Muscle layer of colon (tissue), 2 donors: Measurements from ENCODE around the gene LGR6.
"Not testable (repeated sequence)": the region's sequence is repeated elsewhere in the genome, so short reads cannot be mapped to it uniquely, and the experiment has no call there.

Experiments used
- H3K27ac ChIP-seq: one replicate; pipeline ENCODE4 v1.7.0; 2013; ENCODE audit warnings: low read depth, mild to moderate bottlenecking, low read length, moderate library complexity
- H3K27me3 ChIP-seq, 2 donors: one replicate each; pipeline ENCODE4 v1.7.0; 2013; ENCODE audit warnings: low read length in 2 of 2, mild to moderate bottlenecking in 2 of 2; ENCODE audit not compliant: insufficient read depth in 2 of 2, control insufficient read depth in 1 of 2
- H3K36me3 ChIP-seq: one replicate; pipeline ENCODE4 v1.7.0; 2013; ENCODE audit warnings: mild to moderate bottlenecking, low read length; ENCODE audit not compliant: insufficient read depth
- H3K4me1 ChIP-seq: one replicate; pipeline ENCODE4 v1.7.0; 2013; ENCODE audit warnings: mild to moderate bottlenecking, low read length; ENCODE audit not compliant: insufficient read depth
- H3K4me3 ChIP-seq, 2 donors: one replicate each; pipeline ENCODE4 v1.7.0; 2013; ENCODE audit warnings: low read length in 2 of 2, low read depth in 1 of 2, mild to moderate bottlenecking in 1 of 2, moderate library complexity in 1 of 2
- H3K9ac ChIP-seq: one replicate; pipeline ENCODE4 v1.7.0; 2013; ENCODE audit warnings: low read length
- H3K9me3 ChIP-seq: one replicate; pipeline ENCODE4 v1.7.0; 2013; ENCODE audit warnings: mild to moderate bottlenecking, low read length
- donor health status: abdominal sarcoma.
- donor health status: Adenocarcinoma of cecum.

The LGR6 gene

DNA sequence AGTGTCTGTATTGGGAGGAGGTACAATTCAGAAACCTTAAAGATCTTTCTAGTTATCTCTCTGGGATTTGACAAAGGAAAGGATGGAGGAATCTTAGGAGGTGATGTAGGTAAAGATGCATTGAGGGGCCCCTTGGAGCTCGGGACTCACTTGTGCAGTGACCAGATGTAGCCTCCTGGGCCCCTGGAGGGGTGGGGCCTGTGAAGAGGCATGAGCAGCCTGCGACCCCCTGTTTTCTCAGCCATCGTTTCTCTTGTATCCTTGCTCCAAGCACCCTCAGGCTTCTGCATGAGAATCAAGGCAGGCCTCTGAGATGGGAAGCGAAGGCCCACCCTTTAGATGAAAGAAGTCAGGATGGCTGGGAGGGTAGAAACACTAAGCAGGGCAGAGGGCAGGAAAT lies 39.6 kb downstream of the LGR6 start:
- no peak overlapping the region for H3K27ac ChIP-seq
- peaks cover 5 to 18% of the 10 kb centered on the region in 2 donors for H3K27me3 ChIP-seq
- no peaks in the 10 kb centered on the region for H3K9me3 ChIP-seq
- no peak overlapping the region for H3K9ac ChIP-seq
- no peaks in the 10 kb centered on the region for H3K4me1 ChIP-seq
- H3K4me3 ChIP-seq: no peak overlapping the region
- H3K36me3 ChIP-seq: no peaks in the 10 kb centered on the region

- no peak overlapping the region for H3K9ac ChIP-seq
- H3K4me1 ChIP-seq: no peaks in the 10 kb centered on the region
- H3K4me3 ChIP-seq: no peak overlapping the region
- no peak overlapping the region for H3K27ac ChIP-seq
- H3K36me3 ChIP-seq: no peaks in the 10 kb centered on the region
- no peaks in the 10 kb centered on the region for H3K9me3 ChIP-seq
- H3K27me3 ChIP-seq: peaks cover 5 to 18% of the 10 kb centered on the region in 2 donors
Observed at GRCh38 chr1:202233804-202234203, 40.2 kb downstream of the LGR6 start.

DNA sequence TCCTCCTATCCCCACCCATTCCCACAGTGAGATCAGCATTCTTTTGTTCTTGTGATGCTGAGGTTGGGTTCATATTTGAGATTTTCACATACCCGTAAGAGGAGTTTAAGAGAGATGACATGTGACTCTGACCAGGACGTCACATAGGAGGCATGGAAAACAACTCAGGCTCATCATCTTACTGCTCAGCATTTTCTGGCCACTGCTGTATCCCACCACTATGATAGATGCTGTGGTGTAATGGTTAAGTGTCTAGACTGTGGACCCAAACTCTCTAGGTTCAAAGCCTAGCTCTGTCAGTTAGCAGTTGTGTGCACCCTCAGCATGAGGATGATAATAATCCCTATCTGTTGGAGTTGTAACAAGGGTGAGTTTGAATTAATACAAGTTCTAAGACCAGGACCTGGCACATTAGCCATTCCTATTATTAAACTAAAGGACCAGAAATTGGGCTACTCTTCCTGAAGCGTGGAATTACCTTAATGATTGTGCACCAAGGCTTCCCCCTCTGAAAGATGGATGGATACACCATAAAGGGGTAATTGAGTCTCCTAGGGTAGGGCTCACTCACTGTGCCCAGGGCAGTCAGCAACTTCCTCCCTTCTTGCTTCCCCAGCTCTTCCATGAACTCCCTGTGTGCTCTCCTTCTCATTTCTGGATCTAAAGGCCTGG lies 40.9 kb downstream of the LGR6 start:
- Histone ChIP-seq H3K9ac (no peak overlapping the region), H3K9me3 (no peaks in the 10 kb centered on the region), H3K36me3 (no peaks in the 10 kb centered on the region), H3K27me3 (peaks cover 5 to 18% of the 10 kb centered on the region in 2 donors), H3K27ac (no peak overlapping the region), H3K4me1 (no peaks in the 10 kb centered on the region), H3K4me3 (no peak overlapping the region)

DNA sequence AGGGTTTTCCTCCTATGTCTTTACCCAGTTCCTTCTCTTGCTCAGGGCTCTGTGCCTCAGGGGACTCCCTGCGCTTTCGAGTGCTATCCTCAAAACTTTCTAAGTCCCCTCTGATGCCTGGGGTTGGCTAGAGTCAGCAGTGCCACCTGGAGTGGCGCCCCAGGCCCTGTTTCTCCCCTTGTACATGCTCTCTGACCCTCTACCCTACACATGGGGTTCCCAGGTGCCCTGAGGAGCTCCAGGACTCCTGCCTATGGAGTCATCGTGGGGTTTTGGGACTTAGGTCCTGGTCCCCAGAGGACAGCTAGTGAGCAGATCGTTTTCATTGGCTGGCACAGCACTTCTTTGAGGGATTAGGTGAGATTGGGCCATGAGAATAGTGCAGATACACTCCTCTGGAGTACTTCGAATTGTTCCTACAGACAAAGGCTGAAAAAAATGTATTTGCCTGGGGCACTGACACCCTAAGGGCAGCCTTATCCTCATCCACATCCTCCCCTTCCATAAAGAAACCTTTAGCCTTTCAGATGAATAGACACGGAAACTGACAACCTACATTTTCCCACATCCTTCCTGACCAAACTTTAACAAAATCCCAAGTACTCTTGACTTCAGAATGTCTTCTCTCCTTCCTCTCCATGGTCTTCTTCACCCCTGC lies 41.5 kb downstream of the LGR6 start:
- Histone ChIP-seq H3K4me1 (no peaks in the 10 kb centered on the region), H3K4me3 (no peak overlapping the region), H3K27ac (no peak overlapping the region), H3K9me3 (no peaks in the 10 kb centered on the region), H3K36me3 (no peaks in the 10 kb centered on the region), H3K27me3 (peaks cover 5 to 18% of the 10 kb centered on the region in 2 donors), H3K9ac (no peak overlapping the region)

- no peak overlapping the region for H3K4me3 ChIP-seq
- no peaks in the 10 kb centered on the region for H3K36me3 ChIP-seq
- H3K27me3 ChIP-seq: peaks cover 5 to 18% of the 10 kb centered on the region in 2 donors
- H3K4me1 ChIP-seq: no peaks in the 10 kb centered on the region
- H3K27ac ChIP-seq: no peak overlapping the region
- H3K9me3 ChIP-seq: no peaks in the 10 kb centered on the region
- H3K9ac ChIP-seq: no peak overlapping the region
Observed at GRCh38 chr1:202235856-202236837, 42.5 kb downstream of the LGR6 start.

DNA sequence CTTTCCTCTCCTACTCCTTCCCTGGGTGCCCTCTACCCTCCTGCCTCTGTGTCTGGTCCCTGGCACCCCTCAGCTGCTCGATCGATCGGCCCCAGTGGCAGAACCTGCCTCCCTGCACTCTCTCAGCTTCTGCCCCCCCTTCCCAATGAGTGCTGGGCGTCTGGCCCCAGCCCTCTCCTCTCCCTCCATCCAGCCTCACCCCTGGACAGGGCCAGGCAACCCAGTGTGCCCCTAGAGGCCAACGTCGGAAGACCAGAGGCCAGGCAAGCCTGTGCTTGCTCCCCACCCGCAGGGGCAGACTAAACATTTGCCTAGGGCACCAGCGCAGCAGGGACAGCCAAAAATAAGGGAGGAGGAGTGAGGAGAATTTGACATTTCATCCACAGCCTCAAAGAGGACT lies 43.5 kb downstream of the LGR6 start:
- H3K27me3 ChIP-seq: peaks cover 5 to 18% of the 10 kb centered on the region in 2 donors
- H3K4me3 ChIP-seq: no peak overlapping the region
- no peaks in the 10 kb centered on the region for H3K36me3 ChIP-seq
- H3K9me3 ChIP-seq: no peaks in the 10 kb centered on the region
- H3K4me1 ChIP-seq: no peaks in the 10 kb centered on the region
- no peak overlapping the region for H3K27ac ChIP-seq
- H3K9ac ChIP-seq: no peak overlapping the region

GRCh38 chr1:202238914-202239313 lies 45.3 kb downstream of the LGR6 start:
- peaks cover 5 to 18% of the 10 kb centered on the region in 2 donors for H3K27me3 ChIP-seq
- no peak overlapping the region for H3K4me3 ChIP-seq
- no peak overlapping the region for H3K27ac ChIP-seq
- H3K36me3 ChIP-seq: no peaks in the 10 kb centered on the region
- no peak overlapping the region for H3K9ac ChIP-seq
- H3K9me3 ChIP-seq: no peaks in the 10 kb centered on the region
- H3K4me1 ChIP-seq: no peaks in the 10 kb centered on the region

DNA sequence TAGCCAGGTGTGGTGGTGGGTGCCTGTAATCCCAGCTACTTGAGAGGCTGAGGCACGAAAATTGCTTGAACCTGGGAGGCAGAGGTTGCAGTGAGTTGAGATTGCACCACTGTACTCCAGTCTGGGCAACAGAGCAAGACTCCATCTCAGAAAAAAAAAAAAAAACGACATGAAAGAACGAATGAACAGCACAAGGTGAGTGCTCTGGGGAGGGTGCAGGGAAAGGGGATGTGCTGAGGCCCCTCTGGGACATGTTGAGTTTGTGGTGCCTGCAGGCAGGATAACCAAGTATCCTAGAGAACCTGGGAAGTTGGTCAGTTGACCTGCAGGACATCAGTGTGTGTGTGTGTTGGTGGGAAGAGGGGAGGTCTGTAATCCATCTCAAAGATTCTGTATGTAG lies 46.6 kb downstream of the LGR6 start:
- not testable (repeated sequence) for H3K36me3 ChIP-seq, H3K4me1 ChIP-seq, H3K27ac ChIP-seq, H3K9ac ChIP-seq, H3K4me3 ChIP-seq, H3K9me3 ChIP-seq
- H3K27me3 ChIP-seq: peaks cover 5 to 18% of the 10 kb centered on the region in 2 donors

DNA sequence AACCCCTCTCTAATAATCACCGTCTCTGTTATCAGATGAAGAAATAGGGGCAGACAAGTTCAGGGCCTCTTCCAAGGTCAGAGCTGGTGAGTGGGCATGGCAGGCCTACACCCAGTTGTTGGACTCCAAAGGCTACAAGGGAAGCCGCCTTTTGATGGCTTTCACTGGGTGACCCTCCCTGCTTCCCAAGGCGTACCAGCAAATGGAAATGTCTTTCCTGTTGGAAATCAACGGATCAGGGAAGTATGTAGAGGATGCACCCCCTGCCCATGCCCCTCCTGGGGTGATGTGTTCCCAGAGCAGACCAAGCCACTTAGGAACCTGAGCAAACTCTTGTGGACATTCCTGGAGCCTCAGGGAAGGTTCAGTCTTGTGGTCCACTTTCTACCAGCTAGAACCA lies 47.4 kb downstream of the LGR6 start:
- Histone ChIP-seq H3K4me3 (no peak overlapping the region), H3K27ac (no peak overlapping the region), H3K27me3 (peaks cover 5 to 13% of the 10 kb centered on the region in 2 donors), H3K36me3 (no peaks in the 10 kb centered on the region), H3K4me1 (no peaks in the 10 kb centered on the region), H3K9me3 (no peaks in the 10 kb centered on the region), H3K9ac (no peak overlapping the region)

DNA sequence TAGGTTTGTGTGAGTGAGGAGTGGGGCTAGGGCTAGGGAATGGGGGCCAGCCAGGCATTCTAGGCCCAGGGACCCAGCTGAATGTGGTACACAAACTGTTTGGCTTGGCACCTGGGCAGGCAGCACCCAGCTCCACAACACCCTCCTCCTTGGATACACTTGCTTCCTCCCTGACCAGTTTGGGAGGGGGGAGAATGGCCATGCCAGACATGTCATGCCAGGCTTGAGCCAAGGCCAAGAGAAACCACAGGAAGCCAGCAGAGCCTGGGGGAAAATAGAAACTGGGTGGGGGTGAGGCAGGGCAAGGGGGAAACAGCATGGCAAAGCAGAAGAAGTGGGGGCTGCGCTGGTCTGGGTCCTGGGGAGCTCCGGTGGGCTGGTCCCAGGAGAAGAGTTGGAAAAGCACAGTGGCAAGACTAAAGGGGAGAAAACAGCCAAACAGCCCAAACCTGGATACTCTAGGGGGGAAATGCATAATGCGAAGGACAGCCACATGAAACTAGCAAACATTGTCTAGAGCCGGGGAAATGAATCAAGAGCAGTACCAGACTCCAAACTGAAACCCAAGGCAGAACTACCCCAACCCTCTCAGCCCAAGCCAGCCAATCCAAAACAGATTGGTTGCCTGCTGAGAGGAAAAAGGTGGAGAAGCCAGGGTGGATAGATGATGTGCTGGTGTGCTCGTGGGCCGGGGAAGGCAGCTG lies 47.9 kb downstream of the LGR6 start:
- Histone ChIP-seq H3K36me3 (no peaks in the 10 kb centered on the region), H3K4me1 (no peaks in the 10 kb centered on the region), H3K27me3 (peaks cover 5 to 8% of the 10 kb centered on the region in 2 donors), H3K9ac (no peak overlapping the region), H3K9me3 (no peaks in the 10 kb centered on the region), H3K4me3 (no peak overlapping the region), H3K27ac (no peak overlapping the region)

DNA sequence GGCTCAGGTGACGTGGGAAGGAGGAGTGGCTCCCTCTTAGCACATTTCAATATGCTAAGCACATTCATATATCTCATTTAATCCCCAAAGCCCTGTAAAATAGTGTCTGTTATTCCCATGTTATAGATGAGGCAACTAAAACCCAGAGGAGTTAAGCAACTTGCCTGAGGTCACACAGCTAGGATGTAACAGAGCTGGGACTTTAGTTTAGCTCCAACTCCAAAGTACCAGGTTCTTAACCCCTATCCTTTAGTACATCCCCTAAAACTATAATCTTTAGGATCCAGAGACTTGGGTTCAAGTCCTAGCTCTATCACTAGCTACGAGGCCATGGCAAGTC lies 48.5 kb downstream of the LGR6 start:
- Histone ChIP-seq H3K4me1 (no peaks in the 10 kb centered on the region), H3K4me3 (no peak overlapping the region), H3K9me3 (no peaks in the 10 kb centered on the region), H3K27me3 (peaks cover 5% of the 10 kb centered on the region in 2 donors), H3K36me3 (no peaks in the 10 kb centered on the region), H3K9ac (no peak overlapping the region), H3K27ac (no peak overlapping the region)
